Measurements from ENCODE around the gene TRAF5.
"Not testable (repeated sequence)": the region's sequence is repeated elsewhere in the genome, so short reads cannot be mapped to it uniquely, and the experiment has no call there.

DNA sequence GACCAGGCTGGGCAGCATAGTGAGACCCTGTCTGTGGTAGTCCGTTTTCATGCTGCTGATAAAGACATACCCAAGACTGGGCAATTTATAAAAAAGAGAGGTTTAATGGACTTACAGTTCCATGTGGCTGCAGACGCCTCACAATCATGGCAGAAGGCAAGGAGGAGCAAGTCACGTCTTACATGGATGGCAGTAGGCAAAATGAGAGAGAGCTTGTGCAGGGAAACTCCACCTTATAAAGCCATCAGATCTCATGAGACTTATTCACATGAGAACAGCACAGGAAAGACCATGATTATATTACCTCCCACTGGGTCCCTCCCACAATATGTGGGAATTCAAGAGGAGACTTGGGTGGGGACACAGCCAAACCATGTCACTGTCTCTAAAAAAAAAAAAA, 25.4 kb downstream of the TRAF5 start:
- TF ChIP-seq EZH2 (IDR thresholded peaks at IDR 0.05; ENCODE audit: borderline replicate concordance, low read depth, low read length, severe bottlenecking); CTCF (IDR thresholded peaks at IDR 0.05; ENCODE audit: extremely low read depth in 1 of 2, insufficient read depth in 1 of 2, low read depth in 1 of 2, low read length in 2 of 2); FOS (IDR thresholded peaks at IDR 0.05; ENCODE audit: borderline replicate concordance, insufficient read depth, low read length); JUN (IDR thresholded peaks at IDR 0.05; ENCODE audit: borderline replicate concordance, insufficient read depth, insufficient read length, low read depth); MYC (IDR thresholded peaks at IDR 0.05; ENCODE audit: low read depth, low read length); GATA2 (IDR thresholded peaks at IDR 0.05; ENCODE audit: insufficient read depth, insufficient read length, low read depth, low read length): not testable (repeated sequence)
- TF ChIP-seq, protein P1, sequence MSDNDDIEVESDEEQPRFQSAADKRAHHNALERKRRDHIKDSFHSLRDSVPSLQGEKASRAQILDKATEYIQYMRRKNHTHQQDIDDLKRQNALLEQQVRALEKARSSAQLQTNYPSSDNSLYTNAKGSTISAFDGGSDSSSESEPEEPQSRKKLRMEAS (IDR thresholded peaks at IDR 0.05; ENCODE audit: insufficient read depth, insufficient read length), result not testable (repeated sequence)

Data from endothelial cell of umbilical vein (primary cell).